ENCODE results near the gene SMPDL3B.

SMPDL3B gene

GRCh38 chr1:27922272-27922671 is 12.5 kb upstream of the SMPDL3B start:
- DNase-seq (ENCODE audit: low spot score): no peak
- in situ Hi-C loops (cut with MboI; ENCODE audit: low pct_unique_long_range_greater_than_20kb, low sequenced_read_pairs, unreplicated experiment): no loop called here
- no peak for TF ChIP-seq CTCF (IDR thresholded peaks at IDR 0.05; ENCODE audit: extremely low read depth, insufficient read depth, missing control alignments)

- in situ Hi-C loops (cut with MboI; ENCODE audit: low pct_unique_long_range_greater_than_20kb, low sequenced_read_pairs, unreplicated experiment): no loop called here
- DNase-seq (ENCODE audit: low spot score): no peak
- TF ChIP-seq CTCF (IDR thresholded peaks at IDR 0.05; ENCODE audit: extremely low read depth, insufficient read depth, missing control alignments): peak; percentile 34
These were observed 6.4 kb upstream of the SMPDL3B start for GRCh38 chr1:27928216-27928954.

- in situ Hi-C loops (cut with MboI; ENCODE audit: low pct_unique_long_range_greater_than_20kb, low sequenced_read_pairs, unreplicated experiment): no loop called here
- no peak for TF ChIP-seq CTCF (IDR thresholded peaks at IDR 0.05; ENCODE audit: extremely low read depth, insufficient read depth, missing control alignments)
These were observed 3.6 kb upstream of the SMPDL3B start for GRCh38 chr1:27931184-27931583.

GRCh38 chr1:27931759-27932158 is 3.0 kb upstream of the SMPDL3B start:
- in situ Hi-C loops (cut with MboI; ENCODE audit: low pct_unique_long_range_greater_than_20kb, low sequenced_read_pairs, unreplicated experiment): no loop called here
- no peak for TF ChIP-seq CTCF (IDR thresholded peaks at IDR 0.05; ENCODE audit: extremely low read depth, insufficient read depth, missing control alignments)
- no peak for DNase-seq (ENCODE audit: low spot score)

More at GRCh38 chr1:27931184-27931583, 3.6 kb upstream of the SMPDL3B start:
- DNase-seq (ENCODE audit: low spot score): no peak

GRCh38 chr1:27935721-27936120 is 921 bp downstream of the SMPDL3B start:
- in situ Hi-C loops (cut with MboI; ENCODE audit: low pct_unique_long_range_greater_than_20kb, low sequenced_read_pairs, unreplicated experiment): no loop called here
- TF ChIP-seq CTCF (IDR thresholded peaks at IDR 0.05; ENCODE audit: extremely low read depth, insufficient read depth, missing control alignments): no peak
- no peak for DNase-seq (ENCODE audit: low spot score)

- in situ Hi-C loops (cut with MboI; ENCODE audit: low pct_unique_long_range_greater_than_20kb, low sequenced_read_pairs, unreplicated experiment): no loop called here
- no peak for TF ChIP-seq CTCF (IDR thresholded peaks at IDR 0.05; ENCODE audit: extremely low read depth, insufficient read depth, missing control alignments)
- DNase-seq (ENCODE audit: low spot score): no peak
These were observed 1.6 kb downstream of the SMPDL3B start for GRCh38 chr1:27936370-27936769.

Measured in GM13977 (cell line).